ENCODE measurements around the gene HRNR. TPM values are rescaled to one million over a fixed set of nuclear protein-coding genes. Genes with fewer than 3 reads are reported as not detected.

The HRNR gene
- not detected in 5 replicates for total RNA-seq (2022; extraction: Qiagen RNA extraction; ENCODE audit: low read depth)

GRCh38 chr1:152224093-152224492 is at the start of gene HRNR:
Gene HRNR, minus strand, starts transcription at chr1:152224193. Its CDS starts 940 bp downstream, at chr1:152223253.

Other genes starting within 250 kb of the HRNR start
- gene S100A10, start 230.3 kb downstream of the HRNR start, total RNA-seq (2022; extraction: Qiagen RNA extraction; ENCODE audit: low read depth), result 1,857 to 2,427 TPM (median 2,095 TPM) in 5 replicates
- gene S100A11, start 187.2 kb downstream of the HRNR start, total RNA-seq (2022; extraction: Qiagen RNA extraction; ENCODE audit: low read depth), result 1,713 to 1,961 TPM (median 1,862 TPM) in 5 replicates
- not detected in 5 replicates for gene TCHHL1, start 135.1 kb downstream of the HRNR start, total RNA-seq (2022; extraction: Qiagen RNA extraction; ENCODE audit: low read depth)
- gene TCHH, start 108.7 kb downstream of the HRNR start, total RNA-seq (2022; extraction: Qiagen RNA extraction; ENCODE audit: low read depth), result 0.14 to 0.33 TPM (median 0.22 TPM) in 5 replicates
- gene RPTN, start 65.0 kb downstream of the HRNR start, total RNA-seq (2022; extraction: Qiagen RNA extraction; ENCODE audit: low read depth), result not detected in 5 replicates
- not detected in 5 replicates for gene FLG, start 101.0 kb upstream of the HRNR start, total RNA-seq (2022; extraction: Qiagen RNA extraction; ENCODE audit: low read depth)
- not detected in 5 replicates for gene FLG2, start 135.8 kb upstream of the HRNR start, total RNA-seq (2022; extraction: Qiagen RNA extraction; ENCODE audit: low read depth)
- gene CRNN, start 190.1 kb upstream of the HRNR start, total RNA-seq (2022; extraction: Qiagen RNA extraction; ENCODE audit: low read depth), result not detected in 5 replicates